Gastrocnemius medialis (tissue), 4 donors: ENCODE measurements around the gene ZC3HAV1L. TPM values are rescaled to one million over a fixed set of nuclear protein-coding genes. Genes with fewer than 3 reads are reported as not detected.

ENCODE experiments used
- ATAC-seq, 2 donors: fragments of 150-250 bp; one replicate each; pipeline ENCODE4 v1.9.1; 2016
- DNase-seq, 2 donors: peaks; one replicate each; pipeline ENCODE4 v3.0.0-alpha.2; 2019
- H3K27ac ChIP-seq, 4 donors: fragments of 200-600 bp; sonication (generic); 1 replicate in 1 of 4; 2 replicates in 3 of 4; pipeline ENCODE4 v1.5.1; 2016 to 2018; ENCODE audit warnings: mild to moderate bottlenecking in 2 of 4, moderate library complexity in 1 of 4
- H3K27me3 ChIP-seq, 3 donors: fragments of 200-600 bp; sonication (generic) in 2 of 3; 1 replicate in 1 of 3; 2 replicates in 2 of 3; pipeline versions ENCODE4 v1.5.1 to v1.6.0; 2016 to 2019; ENCODE audit warnings: mild to moderate bottlenecking in 1 of 3, moderate library complexity in 1 of 3
- H3K36me3 ChIP-seq, 2 donors: fragments of 200-600 bp; sonication (generic) in 1 of 2; one replicate each; pipeline ENCODE4 v1.5.1; 2017 to 2018
- H3K4me1 ChIP-seq, 2 donors: fragments of 200-600 bp; sonication (generic) in 1 of 2; one replicate each; pipeline ENCODE4 v1.5.1; 2016 to 2017; ENCODE audit warnings: mild to moderate bottlenecking in 2 of 2
- H3K4me3 ChIP-seq, 4 donors: fragments of 200-600 bp; sonication (generic) in 3 of 4; 1 replicate in 1 of 4; 2 replicates in 3 of 4; pipeline ENCODE4 v1.5.1; 2016 to 2019; ENCODE audit warnings: mild to moderate bottlenecking in 2 of 4
- H3K9me3 ChIP-seq, 3 donors: fragments of 200-600 bp; sonication (generic) in 2 of 3; 1 replicate in 1 of 3; 2 replicates in 2 of 3; pipeline ENCODE4 v1.5.1; 2016 to 2019
- POLR2A ChIP-seq, 2 donors: fragments of 450-650 bp; IDR thresholded peaks; one replicate each; pipeline ENCODE4 v1.6.1; 2017; ENCODE audit warnings: antibody characterized with exemption in 2 of 2, mild to moderate bottlenecking in 2 of 2, moderate library complexity in 2 of 2
- in situ Hi-C, 4 donors: fragments of 200-750 bp; cut with MboI; loops; one replicate each; pipeline versions ENCODE4 v1.15.0 to v1.8.0; 2017; ENCODE audit warnings: low sequenced_read_pairs in 4 of 4
- intact Hi-C: fragments of 100-400 bp; cut with DNase I; formaldehyde crosslinking; loops from one replicate; pipeline ENCODE4 v1.15.1; 2023; ENCODE audit warnings: low total_unique reads
- total RNA-seq, 4 donors: library from RNA; depleted of rRNA; stranded (reverse); fragments of >200 nt; gene quantifications; one replicate each; pipeline versions ENCODE4 v1.1.0 to v1.2.3, GENCODE V29; 2016
- TF ChIP-seq, protein P1 (sequence below), 5 experiments: fragments of 450-650 bp in 3 of 5; fragments of 200-600 bp in 2 of 5; sonication (generic) in 2 of 5; IDR thresholded peaks in 4 of 5; conservative IDR thresholded peaks in 1 of 5; 1 replicate in 4 of 5; 2 replicates in 1 of 5; pipeline ENCODE4 v1.5.1; 2016 to 2019; ENCODE audit warnings: antibody characterized with exemption in 5 of 5, mild to moderate bottlenecking in 3 of 5, moderate library complexity in 3 of 5

The ZC3HAV1L gene
- total RNA-seq, 4 donors from 2014 or later = 1.1 to 2.2 (median 1.5) TPM

DNA sequence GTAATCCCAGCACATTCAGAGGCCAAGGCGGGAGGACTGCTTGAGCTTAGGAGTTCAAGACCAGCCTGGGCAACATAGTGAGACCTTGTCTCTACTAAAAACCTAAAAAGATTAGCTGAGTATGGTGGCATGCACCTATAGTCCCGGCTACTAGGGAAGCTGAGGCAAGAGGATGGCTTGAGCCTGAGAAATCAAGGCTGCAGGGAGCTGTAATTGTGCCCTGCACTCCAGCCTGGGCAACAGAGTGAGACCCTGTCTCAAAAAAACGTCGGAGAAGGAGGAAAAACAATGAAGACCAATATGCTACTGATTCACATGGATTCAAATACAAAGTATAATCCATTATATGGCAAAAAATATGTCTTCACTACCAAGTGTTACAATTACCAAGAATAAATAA is 13.6 kb downstream of the ZC3HAV1L start:
- no peak overlapping the region for H3K27ac ChIP-seq
- H3K4me3 ChIP-seq = no peak overlapping the region
- in situ Hi-C loops (no loop called here), intact Hi-C loops (no loop called here)
- no peaks in the 10 kb centered on the region for H3K36me3 ChIP-seq
- H3K9me3 ChIP-seq = no peaks in the 10 kb centered on the region
- H3K4me1 ChIP-seq = no peaks in the 10 kb centered on the region
- no peak for DNase-seq
- no peaks in the 10 kb centered on the region for H3K27me3 ChIP-seq
- TF ChIP-seq, protein P1, sequence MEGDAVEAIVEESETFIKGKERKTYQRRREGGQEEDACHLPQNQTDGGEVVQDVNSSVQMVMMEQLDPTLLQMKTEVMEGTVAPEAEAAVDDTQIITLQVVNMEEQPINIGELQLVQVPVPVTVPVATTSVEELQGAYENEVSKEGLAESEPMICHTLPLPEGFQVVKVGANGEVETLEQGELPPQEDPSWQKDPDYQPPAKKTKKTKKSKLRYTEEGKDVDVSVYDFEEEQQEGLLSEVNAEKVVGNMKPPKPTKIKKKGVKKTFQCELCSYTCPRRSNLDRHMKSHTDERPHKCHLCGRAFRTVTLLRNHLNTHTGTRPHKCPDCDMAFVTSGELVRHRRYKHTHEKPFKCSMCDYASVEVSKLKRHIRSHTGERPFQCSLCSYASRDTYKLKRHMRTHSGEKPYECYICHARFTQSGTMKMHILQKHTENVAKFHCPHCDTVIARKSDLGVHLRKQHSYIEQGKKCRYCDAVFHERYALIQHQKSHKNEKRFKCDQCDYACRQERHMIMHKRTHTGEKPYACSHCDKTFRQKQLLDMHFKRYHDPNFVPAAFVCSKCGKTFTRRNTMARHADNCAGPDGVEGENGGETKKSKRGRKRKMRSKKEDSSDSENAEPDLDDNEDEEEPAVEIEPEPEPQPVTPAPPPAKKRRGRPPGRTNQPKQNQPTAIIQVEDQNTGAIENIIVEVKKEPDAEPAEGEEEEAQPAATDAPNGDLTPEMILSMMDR (IDR thresholded peaks at IDR 0.05 in 4 of 5, conservative IDR thresholded peaks at IDR 0.05 in 1 of 5) = no peak
- TF ChIP-seq POLR2A (IDR thresholded peaks at IDR 0.05) = no peak
- ATAC-seq = no peak

DNA sequence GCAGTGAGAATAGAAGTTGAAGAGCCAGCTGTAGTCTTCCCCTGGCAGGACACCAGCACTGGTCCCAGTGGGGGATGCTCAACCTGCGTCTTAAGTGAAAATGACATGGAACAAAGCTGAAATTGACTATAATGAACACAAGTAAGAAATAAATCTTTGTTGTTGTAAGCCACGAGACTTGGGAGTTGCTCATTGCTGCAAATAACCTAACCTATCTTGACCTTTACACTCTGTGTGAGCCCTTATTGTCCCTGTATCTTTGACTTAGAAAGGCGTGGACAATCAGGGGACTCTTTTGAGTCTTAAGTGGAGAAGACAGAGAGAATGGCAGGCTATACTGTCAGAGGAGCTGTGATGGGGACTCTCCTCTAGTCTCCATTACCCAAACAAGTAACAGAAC is 16.9 kb downstream of the ZC3HAV1L start:
- Histone ChIP-seq H3K9me3 (no peaks in the 10 kb centered on the region), H3K27ac (no peak overlapping the region), H3K27me3 (no peaks in the 10 kb centered on the region), H3K4me1 (no peaks in the 10 kb centered on the region), H3K36me3 (no peaks in the 10 kb centered on the region), H3K4me3 (no peak overlapping the region)
- ATAC-seq = no peak
- TF ChIP-seq, protein P1 (IDR thresholded peaks at IDR 0.05 in 4 of 5, conservative IDR thresholded peaks at IDR 0.05 in 1 of 5) = no peak
- TF ChIP-seq POLR2A (IDR thresholded peaks at IDR 0.05) = no peak
- intact Hi-C loops = no loop called here
- no peak for DNase-seq
- in situ Hi-C loops = no loop called here

DNA sequence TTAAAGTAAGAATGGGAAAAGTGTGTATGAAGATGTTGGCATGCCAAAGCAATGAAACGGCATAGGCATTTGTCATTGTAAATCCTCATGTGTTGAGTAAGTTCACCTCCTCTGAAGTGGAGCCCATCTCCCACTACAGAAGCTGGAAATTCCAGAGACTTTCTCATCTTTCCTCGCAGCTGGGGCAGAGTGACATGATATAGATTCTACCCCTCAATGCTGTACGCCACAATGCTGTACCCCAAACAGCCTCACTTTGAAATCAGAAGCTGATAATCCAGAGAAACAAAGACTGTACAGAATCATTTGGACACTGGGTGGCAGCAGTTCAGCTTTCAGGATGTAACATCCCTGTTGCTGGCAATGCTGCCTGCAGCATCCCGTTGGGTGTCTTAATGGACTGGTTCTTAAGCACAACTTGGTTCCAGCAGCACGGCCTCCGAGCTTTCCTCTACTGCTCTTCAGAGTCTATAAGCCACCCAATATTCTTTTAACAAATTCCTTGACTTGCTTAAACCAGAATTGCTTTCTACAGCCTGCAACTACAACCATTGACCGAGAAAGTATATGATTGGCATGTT is 18.8 kb downstream of the ZC3HAV1L start:
- Histone ChIP-seq H3K4me1 (no peaks in the 10 kb centered on the region), H3K27ac (no peak overlapping the region), H3K9me3 (no peaks in the 10 kb centered on the region), H3K27me3 (no peaks in the 10 kb centered on the region), H3K4me3 (no peak overlapping the region), H3K36me3 (no peaks in the 10 kb centered on the region)
- DNase-seq = no peak
- TF ChIP-seq, protein P1 (IDR thresholded peaks at IDR 0.05 in 4 of 5, conservative IDR thresholded peaks at IDR 0.05 in 1 of 5) = peak; percentile 11 to 52 (median 38)
- TF ChIP-seq POLR2A (IDR thresholded peaks at IDR 0.05) = no peak
- intact Hi-C loops = loop anchor here (1.0 kb wide), 1 partner anchor 58 kb away; no protein-coding TSS in a partner anchor
- in situ Hi-C loops = no loop called here
- peak in 1 of 2 donors; percentile 50 for ATAC-seq

DNA sequence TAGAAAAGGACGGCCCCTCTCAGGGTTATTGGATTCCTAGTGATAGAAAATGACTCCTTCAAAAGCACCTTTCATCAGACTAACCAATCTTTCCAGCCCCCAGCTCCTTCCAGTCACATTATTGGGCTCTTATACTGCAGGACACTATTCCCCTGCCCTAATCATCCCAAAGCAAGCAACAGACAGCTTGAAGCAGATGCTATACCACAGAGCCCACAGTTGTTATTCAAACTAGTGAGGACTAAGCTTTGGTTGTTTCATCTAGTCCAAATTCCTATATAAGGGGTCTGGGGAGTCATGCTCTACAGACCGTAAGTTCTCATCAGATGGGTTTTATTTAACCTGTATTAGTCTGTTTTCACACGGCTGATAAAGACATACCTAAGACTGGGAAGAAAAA is 24.5 kb downstream of the ZC3HAV1L start:
- no peak for TF ChIP-seq POLR2A (IDR thresholded peaks at IDR 0.05)
- TF ChIP-seq, protein P1 (IDR thresholded peaks at IDR 0.05 in 4 of 5, conservative IDR thresholded peaks at IDR 0.05 in 1 of 5) = no peak
- Histone ChIP-seq H3K4me1 (no peaks in the 10 kb centered on the region), H3K4me3 (no peak overlapping the region), H3K36me3 (no peaks in the 10 kb centered on the region), H3K9me3 (no peaks in the 10 kb centered on the region), H3K27me3 (no peaks in the 10 kb centered on the region), H3K27ac (no peak overlapping the region)
- DNase-seq = no peak
- in situ Hi-C loops = no loop called here
- intact Hi-C loops = no loop called here
- ATAC-seq = no peak
